Peyer's patch (tissue), 4 donors: ENCODE measurements around the gene IDS. TPM values are rescaled to one million over a fixed set of nuclear protein-coding genes. Genes with fewer than 3 reads are reported as not detected.
"Not testable (repeated sequence)": the region's sequence is repeated elsewhere in the genome, so short reads cannot be mapped to it uniquely, and the experiment has no call there.

Source experiments
- DNase-seq, 3 donors: peaks; one replicate each; pipeline ENCODE4 v3.0.0-alpha.2; 2017 to 2019
- H3K27ac ChIP-seq, 4 donors: fragments of 200-600 bp; sonication (generic); one replicate each; pipeline ENCODE4 v1.5.1; 2016 to 2019
- H3K27me3 ChIP-seq, 2 donors: fragments of 200-600 bp; sonication (generic); one replicate each; pipeline ENCODE4 v1.5.1; 2019
- H3K36me3 ChIP-seq, 3 donors: fragments of 200-600 bp; sonication (generic); one replicate each; pipeline ENCODE4 v1.5.1; 2016 to 2019
- H3K4me1 ChIP-seq, 4 donors: fragments of 200-600 bp; sonication (generic); one replicate each; pipeline ENCODE4 v1.5.1; 2016 to 2019
- H3K4me3 ChIP-seq, 4 donors: fragments of 200-600 bp; sonication (generic); 1 replicate in 3 of 4; 2 replicates in 1 of 4; pipeline ENCODE4 v1.5.1; 2016 to 2019; ENCODE audit warnings: mild to moderate bottlenecking in 1 of 4
- H3K9me3 ChIP-seq, 4 donors: fragments of 200-600 bp; sonication (generic); one replicate each; pipeline ENCODE4 v1.5.1; 2016 to 2019; ENCODE audit warnings: mild to moderate bottlenecking in 1 of 4
- CTCF ChIP-seq, 6 experiments: fragments of 450-650 bp in 4 of 6; fragments of 200-600 bp in 2 of 6; sonication (generic) in 1 of 6; IDR thresholded peaks; one replicate each; pipeline ENCODE4 v1.5.1; 2017 to 2019; ENCODE audit warnings: antibody characterized with exemption in 6 of 6, mild to moderate bottlenecking in 3 of 6, moderate library complexity in 1 of 6
- POLR2A ChIP-seq, 2 donors: fragments of 450-650 bp; IDR thresholded peaks; one replicate each; pipeline ENCODE4 v1.5.1; 2017; ENCODE audit warnings: antibody characterized with exemption in 2 of 2, mild to moderate bottlenecking in 2 of 2, moderate library complexity in 2 of 2
- total RNA-seq, 4 donors: library from RNA; depleted of rRNA; stranded (reverse); fragments of >200 nt; gene quantifications; one replicate each; pipeline ENCODE4 v1.1.0, GENCODE V29; 2016

Gene IDS
- total RNA-seq, 4 donors from 2014 or later = 51.2 to 61.9 (median 53.6) TPM

- H3K27me3 ChIP-seq = no peaks in the 10 kb centered on the region
- H3K27ac ChIP-seq = no peak overlapping the region
- H3K36me3 ChIP-seq = no peaks in the 10 kb centered on the region
- no peak for DNase-seq
- no peaks in the 10 kb centered on the region for H3K9me3 ChIP-seq
- H3K4me1 ChIP-seq = peaks cover 0 to 5% (median 2%) of the 10 kb centered on the region in 4 donors
- H3K4me3 ChIP-seq = no peak overlapping the region
- no peak for TF ChIP-seq CTCF (IDR thresholded peaks at IDR 0.05)
- TF ChIP-seq POLR2A (IDR thresholded peaks at IDR 0.05) = no peak
These were observed 16.3 kb upstream of the IDS start for GRCh38 chrX:149521438-149521837.

DNA sequence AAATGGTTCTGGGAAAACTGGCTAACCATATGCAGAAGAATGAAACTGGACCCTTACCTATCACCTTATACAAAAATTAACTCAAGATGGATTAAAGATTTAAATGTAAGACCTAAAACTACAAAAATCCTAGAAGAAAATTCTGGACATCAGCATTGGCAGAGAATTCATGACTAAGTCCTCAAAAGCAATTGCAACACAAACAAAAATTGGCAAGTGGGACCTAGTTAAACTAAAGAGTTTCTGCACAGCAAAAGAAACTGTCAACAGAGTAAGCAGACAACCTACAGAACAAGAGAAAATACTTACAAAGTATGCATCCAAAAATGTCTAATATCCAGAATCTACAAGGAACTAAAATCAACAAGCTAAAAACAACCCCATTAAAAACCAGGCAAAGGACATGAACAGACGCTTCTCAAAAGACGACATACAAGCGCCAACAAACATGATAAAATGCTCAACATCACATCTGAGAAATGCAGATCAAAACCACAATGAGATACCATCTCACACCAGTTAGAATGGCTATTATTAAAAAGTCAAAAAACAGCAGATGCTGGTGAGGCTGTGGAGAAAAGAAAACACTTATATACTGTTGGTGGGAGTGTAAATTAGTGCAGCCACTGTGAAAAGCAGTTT is 15.7 kb upstream of the IDS start:
- H3K27me3 ChIP-seq, H3K4me3 ChIP-seq, H3K27ac ChIP-seq, H3K36me3 ChIP-seq, DNase-seq, H3K4me1 ChIP-seq, H3K9me3 ChIP-seq: not testable (repeated sequence)

DNA sequence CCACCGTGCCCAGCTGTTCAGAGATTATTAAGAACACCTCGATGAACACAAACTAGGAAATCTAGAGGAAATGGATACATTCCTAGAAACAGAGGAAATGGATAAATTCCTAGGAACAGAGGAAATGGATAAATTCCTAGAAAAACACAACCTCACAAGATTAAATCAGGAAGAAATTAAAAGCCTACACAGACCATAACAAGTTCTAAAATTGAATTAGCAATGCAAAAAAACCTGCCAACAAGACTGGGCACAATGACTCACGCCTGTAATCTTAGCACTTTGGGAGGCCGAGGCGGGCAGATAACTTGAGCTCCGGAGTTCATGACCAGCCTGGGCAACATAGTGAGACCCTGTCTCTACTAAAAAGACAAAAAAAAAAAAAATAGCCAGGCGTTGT is 13.1 kb upstream of the IDS start:
- Histone ChIP-seq H3K27me3 (no peaks in the 10 kb centered on the region), H3K36me3 (no peaks in the 10 kb centered on the region), H3K4me1 (no peaks in the 10 kb centered on the region), H3K4me3 (no peak overlapping the region), H3K27ac (no peak overlapping the region), H3K9me3 (no peaks in the 10 kb centered on the region)
- TF ChIP-seq POLR2A (IDR thresholded peaks at IDR 0.05) (no peak), CTCF (IDR thresholded peaks at IDR 0.05) (no peak)
- DNase-seq = no peak

- no peaks in the 10 kb centered on the region for H3K4me1 ChIP-seq
- H3K27me3 ChIP-seq = no peaks in the 10 kb centered on the region
- no peaks in the 10 kb centered on the region for H3K9me3 ChIP-seq
- H3K36me3 ChIP-seq = no peaks in the 10 kb centered on the region
- no peak overlapping the region for H3K27ac ChIP-seq
- TF ChIP-seq POLR2A (IDR thresholded peaks at IDR 0.05) = no peak
- no peak for TF ChIP-seq CTCF (IDR thresholded peaks at IDR 0.05)
- no peak for DNase-seq
- H3K4me3 ChIP-seq = no peak overlapping the region
These were observed 12.2 kb upstream of the IDS start for GRCh38 chrX:149517308-149517707.

- no peak overlapping the region for H3K4me3 ChIP-seq
- H3K36me3 ChIP-seq = no peaks in the 10 kb centered on the region
- H3K4me1 ChIP-seq = no peaks in the 10 kb centered on the region
- H3K9me3 ChIP-seq = no peaks in the 10 kb centered on the region
- TF ChIP-seq CTCF (IDR thresholded peaks at IDR 0.05) (no peak), POLR2A (IDR thresholded peaks at IDR 0.05) (no peak)
- DNase-seq = no peak
- no peaks in the 10 kb centered on the region for H3K27me3 ChIP-seq
- no peak overlapping the region for H3K27ac ChIP-seq
These were observed 11.5 kb upstream of the IDS start for GRCh38 chrX:149516604-149517003.

DNA sequence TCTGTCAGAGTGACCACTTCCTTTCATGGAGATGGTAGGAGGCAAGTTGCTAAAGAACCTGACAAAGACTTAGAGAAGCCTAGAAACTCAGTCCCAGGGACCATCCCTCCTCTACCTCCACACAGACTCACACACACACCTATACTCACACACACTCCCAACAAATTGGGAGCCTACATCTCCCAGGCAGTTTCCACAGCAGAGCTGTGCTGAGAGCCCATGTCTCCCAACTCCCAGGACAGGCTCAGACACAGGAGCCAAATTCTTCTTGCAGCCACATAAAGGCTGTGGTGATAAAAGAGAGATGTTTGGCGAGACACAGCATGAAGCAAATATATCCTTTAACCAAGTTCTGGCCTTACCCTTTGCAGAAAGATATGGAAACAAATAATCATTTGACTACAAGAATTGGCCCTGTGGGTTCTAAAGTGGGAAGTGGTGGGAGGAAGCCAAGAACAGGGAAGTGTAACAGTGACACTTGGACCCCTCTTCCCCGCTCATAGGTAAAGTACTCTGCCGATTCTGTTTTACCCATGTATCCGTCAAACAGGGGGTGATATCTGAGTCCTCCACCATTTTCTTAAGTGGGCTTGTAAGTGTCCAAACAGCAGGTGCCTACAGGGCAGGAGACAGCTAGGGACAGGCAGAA is 11.0 kb upstream of the IDS start:
- no peaks in the 10 kb centered on the region for H3K36me3 ChIP-seq
- H3K4me3 ChIP-seq = no peak overlapping the region
- DNase-seq = no peak
- H3K27ac ChIP-seq = no peak overlapping the region
- H3K4me1 ChIP-seq = no peaks in the 10 kb centered on the region
- no peaks in the 10 kb centered on the region for H3K9me3 ChIP-seq
- no peak for TF ChIP-seq POLR2A (IDR thresholded peaks at IDR 0.05)
- no peak for TF ChIP-seq CTCF (IDR thresholded peaks at IDR 0.05)
- no peaks in the 10 kb centered on the region for H3K27me3 ChIP-seq
